Measurements from ENCODE around the gene CPTP.

The CPTP gene

GRCh38 chr1:1292851-1293250 lies 31.8 kb upstream of the CPTP start:
- DNase-seq: no peak

GRCh38 chr1:1293263-1294249 lies 31.0 kb upstream of the CPTP start:
- DNase-seq: no peak

GRCh38 chr1:1294250-1294890 lies 30.2 kb upstream of the CPTP start:
- no peak for DNase-seq

GRCh38 chr1:1295154-1295923 lies 29.3 kb upstream of the CPTP start:
- no peak for DNase-seq

- DNase-seq: no peak
Observed at GRCh38 chr1:1296070-1297061, 28.2 kb upstream of the CPTP start.

GRCh38 chr1:1297802-1298424 lies 26.7 kb upstream of the CPTP start:
- no peak for DNase-seq

GRCh38 chr1:1298861-1299685 lies 25.5 kb upstream of the CPTP start:
- peak; percentile 83 for DNase-seq

GRCh38 chr1:1299686-1300351 lies 24.8 kb upstream of the CPTP start:
- peak; percentile 49 for DNase-seq

GRCh38 chr1:1300352-1300739 lies 24.3 kb upstream of the CPTP start:
- DNase-seq: no peak

- DNase-seq: no peak
Observed at GRCh38 chr1:1302006-1302430, 22.6 kb upstream of the CPTP start.

GRCh38 chr1:1302951-1303509 lies 21.6 kb upstream of the CPTP start:
- DNase-seq: peak; percentile 46

- DNase-seq: no peak
Observed at GRCh38 chr1:1303736-1304135, 20.9 kb upstream of the CPTP start.

GRCh38 chr1:1304331-1305299 lies 20.0 kb upstream of the CPTP start:
- peak; percentile 96 for DNase-seq

GRCh38 chr1:1305300-1306069 lies 19.1 kb upstream of the CPTP start:
- DNase-seq: peak; percentile 85

GRCh38 chr1:1306070-1306660 lies 18.4 kb upstream of the CPTP start:
- peak; percentile 61 for DNase-seq

GRCh38 chr1:1306661-1307260 lies 17.8 kb upstream of the CPTP start:
- peak; percentile 54 for DNase-seq

All from NCI-H2171 treated with DMSO at 0.1 percent for 48 hours (cell line).